H1 (cell line): ENCODE results near the gene PNPLA8. TPM values are rescaled to one million over a fixed set of nuclear protein-coding genes. Genes with fewer than 3 reads are reported as not detected.

Source experiments
- CTCF ChIA-PET: fragments of 300-600 bp; sonication (Branson Sonifier 250); formaldehyde crosslinking; loops from one replicate; lab custom pipeline; 2021; ENCODE audit not compliant: partially characterized antibody; lab: Charles Lee
- POLR2A ChIA-PET: fragments of 300-600 bp; sonication (Branson Sonifier 250); formaldehyde crosslinking; loops from one replicate; lab custom pipeline; 2021; ENCODE audit warnings: inconsistent platforms; ENCODE audit not compliant: partially characterized antibody; lab: Charles Lee
- DNase-seq, 2 experiments: peaks; one replicate each; pipeline versions ENCODE4 v3.0.0 to v3.0.0-alpha.2; 2010 to 2022; ENCODE audit warnings: low spot score in 2 of 2, low read depth in 1 of 2, mixed read lengths in 1 of 2
- FAIRE-seq: peaks from 2 replicates; lab custom pipeline; 2011; peaks lifted over from hg19 to GRCh38; lab: Jason Lieb, UNC
- H2AFZ ChIP-seq: 2 replicates; pipeline ENCODE4 v1.8.1; 2012; ENCODE audit warnings: low read length, inconsistent platforms
- H2AK5ac ChIP-seq: 2 replicates; pipeline ENCODE4 v1.6.1; 2013; ENCODE audit warnings: low read depth, low read length
- H2BK120ac ChIP-seq: replicated peaks from 2 replicates; pipeline ENCODE3; 2013; ENCODE audit warnings: low read depth, low read length, inconsistent platforms
- H2BK12ac ChIP-seq: 2 replicates; pipeline ENCODE4 v1.6.1; 2013; ENCODE audit warnings: low read depth, low read length
- H2BK15ac ChIP-seq: 2 replicates; pipeline ENCODE4 v1.6.1; 2013; ENCODE audit warnings: low read length
- H2BK20ac ChIP-seq: 2 replicates; pipeline ENCODE4 v1.6.1; 2013; ENCODE audit warnings: low read length
- H2BK5ac ChIP-seq: 2 replicates; pipeline ENCODE4 v1.6.1; 2013; ENCODE audit warnings: low read depth, low read length
- H3K14ac ChIP-seq: 2 replicates; pipeline ENCODE4 v1.6.1; 2013; ENCODE audit warnings: inconsistent platforms; ENCODE audit not compliant: insufficient read length
- H3K18ac ChIP-seq: 2 replicates; pipeline ENCODE4 v1.6.1; 2013; ENCODE audit warnings: low read length; ENCODE audit errors: extremely low read depth
- H3K23ac ChIP-seq: 2 replicates; pipeline ENCODE4 v1.6.1; 2013; ENCODE audit warnings: inconsistent platforms; ENCODE audit not compliant: insufficient read length
- H3K23me2 ChIP-seq: 2 replicates; pipeline ENCODE4 v1.6.1; 2013; ENCODE audit warnings: low read depth, low read length
- H3K27ac ChIP-seq: 2 replicates; pipeline ENCODE4 v1.6.1; 2011; ENCODE audit warnings: low read depth, low read length, inconsistent platforms
- H3K27me3 ChIP-seq, 4 experiments: replicated peaks in 1 of 4; 1 replicate in 1 of 4; 2 replicates in 3 of 4; pipeline versions ENCODE4 v1.6.1 to v1.8.1; 2011 to 2013; ENCODE audit warnings: low read length in 3 of 4, mild to moderate bottlenecking in 3 of 4, inconsistent platforms in 2 of 4, mixed read lengths in 2 of 4, moderate library complexity in 1 of 4; ENCODE audit not compliant: control insufficient read depth in 3 of 4, insufficient read depth in 3 of 4; ENCODE audit errors: extremely low read depth in 1 of 4
- H3K36me3 ChIP-seq, 4 experiments: 2 replicates each; pipeline versions ENCODE4 v1.6.1 to v1.8.1; 2011 to 2013; ENCODE audit warnings: mild to moderate bottlenecking in 4 of 4, low read length in 3 of 4, moderate library complexity in 2 of 4, control low read depth in 1 of 4, inconsistent platforms in 1 of 4; ENCODE audit not compliant: insufficient read depth in 4 of 4, control insufficient read depth in 2 of 4
- H3K4ac ChIP-seq: replicated peaks from 2 replicates; pipeline ENCODE3; 2013; ENCODE audit warnings: low read length, low read depth, mixed read lengths, inconsistent platforms; ENCODE audit not compliant: insufficient read length
- H3K4me1 ChIP-seq, 4 experiments: replicated peaks in 1 of 4; 1 replicate in 1 of 4; 2 replicates in 3 of 4; pipeline versions ENCODE4 v1.6.1 to v1.8.1; 2011 to 2013; ENCODE audit warnings: low read length in 3 of 4, inconsistent platforms in 2 of 4, mixed read lengths in 1 of 4; ENCODE audit not compliant: insufficient read depth in 4 of 4, control insufficient read depth in 3 of 4
- H3K4me2 ChIP-seq, 2 experiments: 2 replicates each; pipeline versions ENCODE4 v1.6.1 to v1.8.1; 2011 to 2013; ENCODE audit warnings: low read depth in 2 of 2, low read length in 2 of 2, control low read depth in 1 of 2, inconsistent platforms in 1 of 2, mild to moderate bottlenecking in 1 of 2; ENCODE audit not compliant: insufficient read depth in 1 of 2
- H3K4me3 ChIP-seq, 4 experiments: fragments of 200-600, 300-600 bp in 1 of 4; sonication (generic), shearing (Covaris generic), sonication (Bioruptor Twin) in 1 of 4; 2 replicates each; pipeline versions ENCODE4 v1.5.1 to v1.8.1; 2011 to 2016; ENCODE audit warnings: low read length in 4 of 4, low read depth in 3 of 4, control low read depth in 2 of 4, inconsistent platforms in 2 of 4, mild to moderate bottlenecking in 2 of 4, mixed read lengths in 1 of 4, moderate library complexity in 1 of 4; ENCODE audit not compliant: insufficient read depth in 2 of 4; ENCODE audit errors: extremely low read depth in 1 of 4
- H3K56ac ChIP-seq: replicated peaks from 2 replicates; pipeline ENCODE3; 2013; ENCODE audit warnings: low read depth, mild to moderate bottlenecking, mixed read lengths, low read length, inconsistent platforms; ENCODE audit not compliant: insufficient read length
- H3K79me1 ChIP-seq: 2 replicates; pipeline ENCODE4 v1.6.1; 2013; ENCODE audit warnings: low read depth, low read length, control low read depth
- H3K79me2 ChIP-seq, 2 experiments: 2 replicates each; pipeline versions ENCODE4 v1.6.1 to v1.8.1; 2012 to 2013; ENCODE audit warnings: low read length in 2 of 2, mild to moderate bottlenecking in 2 of 2, inconsistent platforms in 1 of 2; ENCODE audit not compliant: insufficient read depth in 2 of 2, control insufficient read depth in 1 of 2
- H3K9ac ChIP-seq, 4 experiments: replicated peaks in 1 of 4; 1 replicate in 1 of 4; 2 replicates in 3 of 4; pipeline versions ENCODE4 v1.6.1 to v1.8.1; 2011 to 2013; ENCODE audit warnings: low read depth in 3 of 4, low read length in 3 of 4, control low read depth in 2 of 4, mild to moderate bottlenecking in 2 of 4, moderate library complexity in 2 of 4, inconsistent platforms in 1 of 4; ENCODE audit errors: extremely low read depth in 1 of 4
- H3K9me3 ChIP-seq, 2 experiments: 2 replicates each; pipeline versions ENCODE4 v1.6.1 to v1.8.1; 2012 to 2013; ENCODE audit warnings: mild to moderate bottlenecking in 2 of 2, moderate library complexity in 2 of 2, control low read depth in 1 of 2, inconsistent platforms in 1 of 2, low read depth in 1 of 2, low read length in 1 of 2, mixed read lengths in 1 of 2; ENCODE audit not compliant: insufficient read depth in 2 of 2
- H4K20me1 ChIP-seq, 2 experiments: replicated peaks in 1 of 2; 2 replicates each; pipeline versions ENCODE3 to v1.8.1; 2011 to 2013; ENCODE audit warnings: inconsistent platforms in 2 of 2, low read length in 2 of 2, mild to moderate bottlenecking in 1 of 2; ENCODE audit not compliant: insufficient read depth in 2 of 2, control insufficient read depth in 1 of 2
- H4K5ac ChIP-seq: 2 replicates; pipeline ENCODE4 v1.6.1; 2013; ENCODE audit warnings: low read length, low read depth, mixed read lengths, inconsistent platforms; ENCODE audit not compliant: insufficient read length
- H4K8ac ChIP-seq: 2 replicates; pipeline ENCODE4 v1.8.0; 2013; ENCODE audit warnings: mild to moderate bottlenecking, moderate library complexity, low read length, inconsistent platforms; ENCODE audit not compliant: insufficient read depth; ENCODE audit errors: extremely low read depth
- H4K91ac ChIP-seq: replicated peaks from 2 replicates; pipeline ENCODE3; 2013; ENCODE audit warnings: low read length, mixed read lengths, inconsistent platforms; ENCODE audit not compliant: insufficient read length
- CBX5 ChIP-seq: fragments of 300-800, 300-1000 bp; sonication (generic); IDR thresholded peaks from 2 replicates; pipeline ENCODE4 v1.7.1; 2016; ENCODE audit warnings: antibody characterized with exemption, low read length, low read depth
- CTCF ChIP-seq, 3 experiments: IDR thresholded peaks; 1 replicate in 2 of 3; 2 replicates in 1 of 3; pipeline versions ENCODE4 v1.5.1 to v1.6.1; 2011; ENCODE audit warnings: low read length in 3 of 3, mild to moderate bottlenecking in 3 of 3, inconsistent platforms in 2 of 3, low read depth in 1 of 3, moderate library complexity in 1 of 3; ENCODE audit not compliant: insufficient read depth in 1 of 3; ENCODE audit errors: control extremely low read depth in 1 of 3
- POLR2A ChIP-seq, 2 experiments: IDR thresholded peaks; 1 replicate in 1 of 2; 2 replicates in 1 of 2; pipeline ENCODE4 v1.6.1; 2011; ENCODE audit warnings: low read depth in 2 of 2, low read length in 2 of 2, mild to moderate bottlenecking in 2 of 2; ENCODE audit errors: control extremely low read depth in 1 of 2
- RFX5 ChIP-seq: IDR thresholded peaks from 2 replicates; pipeline ENCODE4 v1.6.1; 2011; ENCODE audit warnings: low read depth, low read length, improper control_type of control experiment, borderline replicate concordance
- SP4 ChIP-seq: IDR thresholded peaks from 2 replicates; pipeline ENCODE4 v1.6.1; 2012; ENCODE audit warnings: low read length, inconsistent platforms
- TBP ChIP-seq: IDR thresholded peaks from 2 replicates; pipeline ENCODE4 v1.6.1; 2011; ENCODE audit warnings: low read depth, low read length, improper control_type of control experiment
- WGBS, 2 experiments: shearing (Covaris generic) in 1 of 2; methylation state at CpG; one replicate each; pipeline versions ENCODE4 v1.1.6 to v1.1.7; 2013 to 2015; ENCODE audit warnings: low lambda C conversion rate in 2 of 2, mixed read lengths in 2 of 2, inconsistent platforms in 1 of 2, low coverage in 1 of 2, missing lambda C conversion rate in 1 of 2; ENCODE audit not compliant: insufficient replicate concordance in 2 of 2, insufficient coverage in 1 of 2, insufficient read length in 1 of 2; ENCODE audit errors: extremely low coverage in 1 of 2, missing lambda C conversion rate in 1 of 2; 5-methylcytosine and 5-hydroxymethylcytosine counted together
- polyA plus RNA-seq, 7 experiments: library from polyadenylated mRNA; depleted of rRNA in 3 of 7; stranded (reverse) in 5 of 7; unstranded in 2 of 7; fragments of >200 nt in 5 of 7; fragments of 200-250 nt in 2 of 7; gene quantifications; 1 replicate in 5 of 7; 2 replicates in 1 of 7; 4 replicates in 1 of 7; pipeline versions ENCODE4 v1.2.1 to v1.2.3, GENCODE V29; 2011 to 2013; ENCODE audit warnings: missing spikeins in 2 of 7, mixed read lengths in 2 of 7
- total RNA-seq: library from RNA; stranded (reverse); fragmentation: NEBNext Ultra II Directional; extraction: Animal tissue kit (Norgen Biotek cat#: 25700); gene quantifications from 2 replicates; pipeline ENCODE4 v1.2.1, GENCODE V29; 2021

Gene PNPLA8
- total and polyA plus RNA-seq, 2 of the 8 experiments (the other 6 are each of a cell fraction or from before 2014, with no cell fraction given) = 3.8 to 11.2 TPM

- no peak overlapping the region for H3K4ac ChIP-seq
- no peak overlapping the region for H2AFZ ChIP-seq
- no peak overlapping the region for H3K4me2 ChIP-seq
- peaks cover 2 to 17% (median 15%) of the 10 kb centered on the region in 4 experiments for H3K27me3 ChIP-seq
- H2BK20ac ChIP-seq = no peak overlapping the region
- H4K8ac ChIP-seq = no peak overlapping the region
- H4K91ac ChIP-seq = no peak overlapping the region
- no peak overlapping the region for H3K14ac ChIP-seq
- no peaks in the 10 kb centered on the region for H4K20me1 ChIP-seq
- H3K79me2 ChIP-seq = no peaks in the 10 kb centered on the region
- peaks cover 6% of the 10 kb centered on the region; the same call in 1 of the 2 replicates for H3K23me2 ChIP-seq
- H2BK5ac ChIP-seq = no peak overlapping the region
- no peak overlapping the region for H2AK5ac ChIP-seq
- no peak overlapping the region for H3K27ac ChIP-seq
- DNase-seq (no peak), FAIRE-seq (no peak)
- no peak overlapping the region for H3K23ac ChIP-seq
- POLR2A ChIA-PET = no interaction called here
- no peak overlapping the region for H2BK12ac ChIP-seq
- no peaks in the 10 kb centered on the region for H3K36me3 ChIP-seq
- H2BK15ac ChIP-seq = peak overlapping the region; percentile 53; the same call in 1 of the 2 replicates
- H3K9me3 ChIP-seq = no peaks in the 10 kb centered on the region
- no peak overlapping the region for H3K4me3 ChIP-seq
- 0 out of 7 replicates have a peak, but pooled peaks cover 0 to 2% (median 0%) of the 10 kb centered on the region in 4 experiments for H3K4me1 ChIP-seq
- H3K9ac ChIP-seq = no peak overlapping the region
- CTCF ChIA-PET = interaction anchor here (0.7 to 2.8 kb wide), 9 partner anchors 8 to 278 kb away, joined by 3 to 15 read pairs (median 4); no protein-coding TSS in a partner anchor
- no peak overlapping the region for H2BK120ac ChIP-seq
- no peak overlapping the region for H3K56ac ChIP-seq
- no peak overlapping the region for H4K5ac ChIP-seq
- WGBS, 2 experiments = 78% methylated on average over 1 of the region's 1 CpG; no CpG with 5 or more reads in 1 of the 2 experiments
- no peak overlapping the region for H3K18ac ChIP-seq
- H3K79me1 ChIP-seq = no peaks in the 10 kb centered on the region
- TF ChIP-seq CBX5 (no peak), CTCF (IDR thresholded peaks at IDR 0.05; ENCODE audit: control extremely low read depth in 1 of 3, insufficient read depth in 1 of 3, low read depth in 1 of 3, low read length in 3 of 3) (no peak), TBP (no peak), SP4 (no peak), RFX5 (no peak), POLR2A (IDR thresholded peaks at IDR 0.05; ENCODE audit: control extremely low read depth in 1 of 2, low read depth in 2 of 2, low read length in 2 of 2) (no peak)
Measured at GRCh38 chr7:108460964-108461363, 65.0 kb downstream of the PNPLA8 start.
